Activated T-cell treated with anti-CD3 and anti-CD28 coated beads, Interleukin-2, amount 50 U/mL, for 4 hours (primary cell): ENCODE results near the gene ARHGAP1. TPM values are rescaled to one million over a fixed set of nuclear protein-coding genes. Genes with fewer than 3 reads are reported as not detected.

Source experiments
- ATAC-seq, 2 donors: fragments of 200-7000 bp; cut with Tn5 transposase; one replicate each; pipeline ENCODE4 v1.10.0; 2021
- DNase-seq: peaks from one replicate; pipeline ENCODE4 v3.0.0-alpha.2; 2020
- H3K27me3 Mint-ChIP-seq: one replicate; pipeline ENCODE4 v1.8.0; 2021; ENCODE audit warnings: low read depth, mixed read lengths
- H3K36me3 Mint-ChIP-seq: one replicate; pipeline ENCODE4 v1.8.0; 2022; ENCODE audit warnings: mixed read lengths; ENCODE audit not compliant: insufficient read depth
- H3K4me1 Mint-ChIP-seq: one replicate; pipeline ENCODE4 v1.8.0; 2021; ENCODE audit warnings: low read depth, mixed read lengths
- H3K4me3 Mint-ChIP-seq: one replicate; pipeline ENCODE4 v1.8.0; 2021; ENCODE audit warnings: mild to moderate bottlenecking, moderate library complexity, mixed read lengths
- H3K9me3 Mint-ChIP-seq: one replicate; pipeline ENCODE4 v1.8.0; 2021; ENCODE audit warnings: mixed read lengths
- total RNA-seq, 3 donors: library from RNA; stranded (reverse); gene quantifications; one replicate each; pipeline ENCODE4 v1.2.1, GENCODE V29; 2021

Gene ARHGAP1
- total RNA-seq, 3 donors from 2014 or later = 52.9 to 63.8 (median 53.4) TPM

DNA sequence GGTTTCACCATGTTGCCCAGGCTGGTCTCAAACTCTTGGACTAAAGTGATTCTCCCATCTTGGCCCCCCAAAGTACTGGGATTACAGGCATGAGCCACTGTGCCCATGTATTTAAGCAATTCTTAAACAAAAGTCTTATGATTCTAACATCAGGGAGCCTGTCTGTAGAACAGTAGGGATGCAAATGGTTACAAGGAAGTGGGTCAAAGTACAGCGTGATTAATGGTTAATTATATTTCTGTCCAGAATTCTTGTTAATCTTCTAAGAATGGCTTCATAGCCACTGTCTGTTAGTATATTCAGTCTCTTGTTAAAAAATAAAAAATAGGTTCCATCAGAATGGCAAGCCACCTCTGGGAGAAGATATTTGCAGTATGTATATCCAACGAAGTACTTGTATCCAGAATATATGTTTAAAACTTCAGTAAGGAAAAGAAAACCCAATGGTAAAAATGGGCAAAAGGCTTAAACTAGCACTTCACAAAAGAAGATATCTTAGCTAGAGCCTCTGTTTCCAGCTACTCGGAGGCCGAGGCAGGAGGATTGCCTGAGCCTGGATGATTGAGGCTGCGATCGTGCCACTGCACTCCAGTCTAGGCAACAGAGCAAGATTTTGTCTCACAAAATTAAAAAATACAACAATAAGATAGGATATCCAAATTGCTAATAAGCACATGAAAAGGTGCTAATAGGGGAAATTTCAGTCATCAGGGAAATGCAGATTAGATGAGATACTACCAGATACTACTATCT lies 60.2 kb downstream of the ARHGAP1 start:
- Mint-ChIP-seq H3K36me3 (peaks cover 37% of the 10 kb centered on the region), H3K4me1 (peaks cover 12% of the 10 kb centered on the region), H3K9me3 (no peaks in the 10 kb centered on the region), H3K27me3 (no peaks in the 10 kb centered on the region), H3K4me3 (no peak overlapping the region)
- DNase-seq (no peak), ATAC-seq (no peak)

DNA sequence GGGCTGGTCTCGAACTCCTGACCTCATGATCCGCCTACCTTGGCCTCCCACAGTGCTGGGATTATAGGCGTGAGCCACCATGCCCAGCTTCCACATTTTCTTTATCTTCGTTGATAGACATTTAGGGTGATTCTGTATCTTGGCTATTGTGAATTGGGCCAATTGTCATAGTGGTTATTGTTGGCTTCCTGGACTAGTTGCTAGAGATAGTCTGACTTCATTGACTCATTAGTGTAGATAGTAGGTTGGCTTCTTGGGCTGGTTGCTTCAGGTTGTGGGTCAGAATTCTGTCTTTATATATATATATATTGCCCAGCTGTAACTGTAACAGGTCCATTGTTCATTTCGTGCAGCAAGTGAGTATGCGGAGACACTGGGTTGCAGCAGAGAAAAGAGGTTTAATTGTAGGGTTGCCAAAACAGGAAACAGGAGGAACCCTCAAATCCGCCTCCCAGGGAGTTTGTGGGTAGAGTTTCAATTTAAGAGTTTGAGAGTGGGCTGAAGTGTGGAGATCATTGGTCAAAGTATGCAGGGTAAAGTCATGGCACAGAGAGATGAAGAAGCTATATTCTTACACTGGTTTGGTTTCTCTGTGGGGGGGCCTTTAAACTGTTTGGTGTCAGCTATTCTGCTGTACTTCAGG lies 61.1 kb downstream of the ARHGAP1 start:
- no peaks in the 10 kb centered on the region for H3K9me3 Mint-ChIP-seq
- DNase-seq (no peak), ATAC-seq (no peak)
- H3K4me3 Mint-ChIP-seq = no peak overlapping the region
- peaks cover 12% of the 10 kb centered on the region for H3K4me1 Mint-ChIP-seq
- H3K27me3 Mint-ChIP-seq = no peaks in the 10 kb centered on the region
- peaks cover 32% of the 10 kb centered on the region for H3K36me3 Mint-ChIP-seq

DNA sequence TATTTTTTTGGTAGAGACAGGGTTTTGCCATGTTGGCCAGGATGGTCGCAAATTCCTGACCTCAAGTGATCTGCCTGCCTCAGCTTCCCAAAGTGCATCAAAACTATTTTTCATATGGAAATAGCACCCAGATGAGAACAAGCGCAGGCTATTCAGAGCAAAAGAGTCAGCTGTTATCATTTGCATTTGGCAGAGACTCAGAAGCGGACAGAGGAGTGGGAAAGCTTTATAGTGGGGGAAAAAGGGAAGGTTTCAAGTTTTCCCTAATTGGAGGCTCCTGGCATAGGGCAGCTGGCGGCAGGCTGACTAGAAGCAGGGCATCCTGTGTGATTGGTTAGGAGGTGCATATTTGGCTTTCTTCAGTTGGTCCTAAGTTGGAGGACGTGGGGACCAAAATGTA lies 62.9 kb downstream of the ARHGAP1 start:
- peaks cover 9% of the 10 kb centered on the region for H3K4me1 Mint-ChIP-seq
- ATAC-seq (no peak), DNase-seq (no peak)
- no peak overlapping the region for H3K4me3 Mint-ChIP-seq
- H3K9me3 Mint-ChIP-seq = no peaks in the 10 kb centered on the region
- H3K27me3 Mint-ChIP-seq = no peaks in the 10 kb centered on the region
- peaks cover 21% of the 10 kb centered on the region for H3K36me3 Mint-ChIP-seq

DNA sequence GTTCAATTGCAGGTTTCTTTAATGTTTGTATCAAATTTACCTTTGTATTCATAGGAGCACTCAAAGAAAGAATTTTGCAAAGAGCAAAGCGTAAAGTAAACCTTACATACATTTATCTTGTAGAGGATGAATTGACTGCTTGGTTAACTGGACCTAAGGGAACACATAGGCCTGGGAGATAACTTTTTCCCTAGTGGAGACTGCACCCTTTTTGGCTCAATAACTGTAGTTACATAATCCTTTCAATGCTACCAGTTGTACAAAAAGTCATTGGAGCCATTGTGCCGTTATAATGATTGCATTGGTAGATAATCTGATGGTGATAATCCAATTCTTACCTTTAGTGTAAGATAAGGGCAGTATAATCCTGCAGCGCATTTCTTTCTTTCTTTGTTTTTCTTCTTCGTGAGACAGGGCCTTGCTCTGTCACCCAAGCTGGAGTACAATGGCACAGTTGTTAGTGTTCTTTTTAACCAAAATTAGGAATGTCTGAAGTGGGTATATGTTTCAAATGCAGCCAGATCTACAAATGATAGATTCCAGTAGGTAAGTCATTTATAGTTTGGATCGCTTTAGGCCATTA lies 64.8 kb downstream of the ARHGAP1 start:
- no peaks in the 10 kb centered on the region for H3K9me3 Mint-ChIP-seq
- ATAC-seq = no peak
- DNase-seq = no peak
- peaks cover 10% of the 10 kb centered on the region for H3K4me1 Mint-ChIP-seq
- peaks cover 23% of the 10 kb centered on the region for H3K36me3 Mint-ChIP-seq
- no peaks in the 10 kb centered on the region for H3K27me3 Mint-ChIP-seq
- no peak overlapping the region for H3K4me3 Mint-ChIP-seq

DNA sequence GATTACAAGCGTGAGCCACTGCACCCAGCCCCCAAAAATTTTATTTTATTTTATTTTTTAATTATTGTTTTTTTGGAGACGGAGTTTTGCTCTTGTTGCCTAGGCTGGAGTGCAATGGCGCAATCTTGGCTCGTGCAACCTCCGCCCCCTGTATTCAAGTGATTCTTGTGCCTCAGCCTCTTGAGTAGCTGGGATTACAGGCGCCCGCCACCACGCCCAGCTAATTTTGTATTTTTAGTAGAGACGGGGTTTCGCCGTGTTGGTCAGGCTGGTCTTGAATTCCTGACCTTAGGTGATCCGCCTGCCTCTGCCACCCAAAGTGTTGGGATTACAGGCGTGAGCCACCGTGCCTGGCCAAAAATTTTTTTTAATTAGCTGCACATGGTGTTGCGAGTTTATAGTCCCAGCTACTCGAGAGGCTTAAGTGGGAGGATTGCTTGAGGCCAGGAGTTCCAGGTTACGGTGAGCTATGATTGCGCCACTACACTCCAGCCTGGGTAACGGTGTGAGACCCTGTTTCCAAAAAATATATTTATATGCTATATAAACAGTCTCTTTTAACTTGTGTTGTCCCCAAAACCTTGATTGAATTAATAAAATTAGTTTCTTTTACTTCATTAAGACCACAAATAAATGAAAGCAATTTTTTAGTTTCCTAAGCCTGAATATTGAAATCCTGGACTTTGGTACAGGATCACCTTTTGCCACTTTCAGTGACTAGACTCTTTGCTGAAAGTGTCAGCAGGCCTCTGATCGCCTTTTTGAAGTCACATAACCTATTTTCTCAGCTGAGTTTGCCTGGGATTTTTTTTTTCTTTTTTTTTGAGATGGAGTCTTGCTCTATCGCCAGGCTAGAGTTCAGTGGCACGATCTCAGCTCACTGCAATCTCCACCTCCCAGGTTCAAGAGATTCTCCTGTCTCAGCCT lies 66.9 kb downstream of the ARHGAP1 start:
- Mint-ChIP-seq H3K36me3 (peaks cover 12% of the 10 kb centered on the region), H3K27me3 (no peaks in the 10 kb centered on the region), H3K9me3 (no peaks in the 10 kb centered on the region)

DNA sequence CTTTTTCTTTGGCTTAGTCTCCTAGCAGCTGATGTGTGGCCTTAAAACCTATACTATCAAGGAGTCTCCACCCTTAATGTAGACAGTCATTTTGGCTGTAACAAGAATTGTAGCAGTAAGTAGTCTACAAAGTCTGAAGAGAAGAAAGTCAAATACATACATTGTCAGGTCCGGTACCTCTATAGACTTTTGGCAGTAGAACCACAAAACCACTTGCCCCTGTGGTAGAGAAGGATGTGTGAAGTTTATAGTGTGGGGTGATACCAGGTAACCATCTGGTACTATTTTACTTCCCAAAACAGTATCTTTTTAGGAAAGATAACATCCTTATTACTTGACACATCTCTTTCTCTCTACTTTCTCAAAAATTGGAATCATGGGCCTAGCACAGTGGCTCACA lies 67.9 kb downstream of the ARHGAP1 start:
- Mint-ChIP-seq H3K9me3 (no peaks in the 10 kb centered on the region), H3K27me3 (no peaks in the 10 kb centered on the region), H3K4me3 (no peak overlapping the region), H3K36me3 (peaks cover 9% of the 10 kb centered on the region), H3K4me1 (peaks cover 5% of the 10 kb centered on the region)
- DNase-seq (no peak), ATAC-seq (no peak)

More for the DNA sequence above, 66.9 kb downstream of the ARHGAP1 start:
- Mint-ChIP-seq H3K4me3 (no peak overlapping the region), H3K4me1 (peaks cover 7% of the 10 kb centered on the region)
- no peak for DNase-seq
- ATAC-seq = no peak

DNA sequence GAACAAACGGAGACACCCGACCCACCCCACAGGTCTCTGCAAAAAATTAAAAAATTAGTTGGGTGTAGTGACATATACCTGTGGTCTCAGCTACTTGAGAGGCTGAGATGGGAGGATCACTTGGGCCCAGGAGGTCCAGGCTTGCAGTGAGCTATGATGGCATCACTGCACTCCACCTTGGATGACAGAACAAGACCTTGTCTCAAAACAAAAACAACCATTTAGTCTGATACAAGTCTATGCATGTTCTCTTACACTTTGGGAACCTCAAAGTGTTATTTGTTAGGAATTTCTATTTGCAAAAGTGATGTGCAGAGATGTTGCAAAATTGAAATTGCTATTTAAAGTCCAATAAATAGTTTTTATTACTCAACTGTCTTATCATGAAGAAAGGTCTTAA lies 68.7 kb downstream of the ARHGAP1 start:
- DNase-seq (no peak), ATAC-seq (no peak)
- H3K4me1 Mint-ChIP-seq = peaks cover 5% of the 10 kb centered on the region
- H3K27me3 Mint-ChIP-seq = no peaks in the 10 kb centered on the region
- no peaks in the 10 kb centered on the region for H3K9me3 Mint-ChIP-seq
- H3K36me3 Mint-ChIP-seq = peaks cover 9% of the 10 kb centered on the region
- H3K4me3 Mint-ChIP-seq = no peak overlapping the region

DNA sequence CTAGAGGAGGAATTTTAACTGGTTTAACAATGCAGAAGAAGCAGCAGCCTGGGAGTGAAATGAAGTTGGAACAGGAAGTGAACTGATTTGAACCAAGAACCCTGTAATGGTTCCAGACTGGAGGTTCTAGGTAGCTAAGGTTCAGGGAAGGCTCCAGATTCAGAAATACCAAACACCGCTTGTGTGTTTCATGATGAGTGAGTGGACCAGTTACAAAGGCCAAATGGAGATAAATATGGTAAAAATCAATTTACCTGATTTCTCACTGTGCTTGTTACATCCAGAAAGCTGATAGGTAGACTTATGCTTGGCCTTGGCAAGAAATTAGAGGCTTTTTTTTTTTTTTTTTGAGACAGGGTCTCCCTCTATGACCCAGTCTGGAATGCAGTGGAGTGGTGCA lies 70.2 kb downstream of the ARHGAP1 start:
- H3K27me3 Mint-ChIP-seq = no peaks in the 10 kb centered on the region

DNA sequence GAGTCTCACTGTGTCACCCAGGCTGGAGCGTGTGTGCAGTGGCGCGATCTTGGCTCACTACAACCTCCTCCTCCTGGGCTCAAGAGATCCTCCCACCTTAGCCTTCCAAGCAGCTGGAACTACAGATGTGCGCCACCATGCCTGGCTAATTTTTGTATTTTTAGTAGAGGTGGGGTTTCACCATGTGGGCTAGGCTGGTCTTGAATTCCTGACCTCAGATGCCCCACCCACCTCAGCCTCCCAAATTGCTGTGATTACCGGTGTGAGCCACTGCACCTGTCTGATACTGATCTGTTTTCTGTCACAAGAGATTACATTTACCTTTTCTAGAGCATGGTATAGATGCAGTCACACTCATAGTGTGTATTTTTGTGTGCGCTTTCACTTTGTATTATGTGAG lies 71.5 kb downstream of the ARHGAP1 start:
- Mint-ChIP-seq H3K36me3 (peaks cover 18% of the 10 kb centered on the region), H3K9me3 (no peaks in the 10 kb centered on the region), H3K4me3 (no peak overlapping the region), H3K27me3 (no peaks in the 10 kb centered on the region), H3K4me1 (peaks cover 11% of the 10 kb centered on the region)
- ATAC-seq = no peak
- DNase-seq = no peak

More for the DNA sequence above, 70.2 kb downstream of the ARHGAP1 start:
- Mint-ChIP-seq H3K9me3 (no peaks in the 10 kb centered on the region), H3K4me1 (peaks cover 7% of the 10 kb centered on the region), H3K4me3 (no peak overlapping the region), H3K36me3 (peaks cover 13% of the 10 kb centered on the region)
- ATAC-seq (no peak), DNase-seq (no peak)

Other genes with a start within 250 kb of the ARHGAP1 start
- gene AMBRA1, start 106.6 kb downstream of the ARHGAP1 start, total RNA-seq = 10 to 100 TPM; 30.7 to 36.1 (median 31.7) TPM
- gene HARBI1, start 83.4 kb downstream of the ARHGAP1 start, total RNA-seq = 1 to 10 TPM; 5.5 to 8.1 (median 5.7) TPM
- 10 to 100 TPM; 47.4 to 54.8 (median 53.1) TPM for gene ATG13, start 83.1 kb downstream of the ARHGAP1 start, total RNA-seq
- 10 to 100 TPM; 14.2 to 16.9 (median 14.8) TPM for gene ZNF408, start 412 bp upstream of the ARHGAP1 start, total RNA-seq
- under 1 TPM; 0.40 to 0.81 (median 0.41) TPM for gene F2, start 18.6 kb upstream of the ARHGAP1 start, total RNA-seq
- gene CKAP5, start 145.7 kb upstream of the ARHGAP1 start, total RNA-seq = 10 to 100 TPM; 62.9 to 71.8 (median 65.5) TPM
- under 1 TPM; 0.11 to 0.13 (median 0.13) TPM for gene LRP4, start 217.9 kb upstream of the ARHGAP1 start, total RNA-seq
- 10 to 100 TPM; 12.9 to 15.0 (median 14.3) TPM for gene CSTPP1, start 236.1 kb upstream of the ARHGAP1 start, total RNA-seq